Left ventricle myocardium inferior (tissue), 1 donor: Measurements from ENCODE around the gene NCR1. TPM values are rescaled to one million over a fixed set of nuclear protein-coding genes. Genes with fewer than 3 reads are reported as not detected.
"Not testable (repeated sequence)": the region's sequence is repeated elsewhere in the genome, so short reads cannot be mapped to it uniquely, and the experiment has no call there.

Source experiments
- DNase-seq: peaks from one replicate; pipeline ENCODE4 v3.0.0-alpha.2; 2020
- H3K27ac ChIP-seq: fragments of 200-600 bp; replicated peaks from 2 replicates; pipeline ENCODE4 v1.8.0; 2021
- H3K27me3 ChIP-seq: fragments of 200-600 bp; 2 replicates; pipeline ENCODE4 v1.8.0; 2021; ENCODE audit warnings: low read depth
- H3K36me3 ChIP-seq: fragments of 200-600 bp; 2 replicates; pipeline ENCODE4 v1.8.0; 2021
- H3K4me1 ChIP-seq: fragments of 200-600 bp; 2 replicates; pipeline ENCODE4 v1.8.0; 2021
- H3K4me3 ChIP-seq: fragments of 200-600 bp; 2 replicates; pipeline ENCODE4 v1.8.0; 2021; ENCODE audit warnings: mild to moderate bottlenecking, moderate library complexity
- H3K9me3 ChIP-seq: fragments of 200-600 bp; replicated peaks from 2 replicates; pipeline ENCODE4 v1.8.0; 2021
- intact Hi-C: fragments of 100-400 bp; cut with micrococcal nuclease; formaldehyde crosslinking; loops from one replicate; pipeline ENCODE4 v1.11.0; 2022
- total RNA-seq: library from RNA; stranded (reverse); fragmentation: NEBNext Ultra II Directional; extraction: Animal tissue kit (Norgen Biotek cat#: 25700); gene quantifications from one replicate; pipeline ENCODE4 v1.2.1, GENCODE V29; 2021
- TF ChIP-seq, protein P1 (sequence below): fragments of 200-600 bp; IDR thresholded peaks from 2 replicates; pipeline ENCODE4 v1.8.0; 2021; ENCODE audit warnings: antibody characterized with exemption, mild to moderate bottlenecking, borderline replicate concordance
- donor health status: DM: no; HTN: yes; CAD: no; lungs with severe emphysema.

NCR1 gene
- total RNA-seq, 1 donor from 2014 or later, result 0.30 TPM

DNA sequence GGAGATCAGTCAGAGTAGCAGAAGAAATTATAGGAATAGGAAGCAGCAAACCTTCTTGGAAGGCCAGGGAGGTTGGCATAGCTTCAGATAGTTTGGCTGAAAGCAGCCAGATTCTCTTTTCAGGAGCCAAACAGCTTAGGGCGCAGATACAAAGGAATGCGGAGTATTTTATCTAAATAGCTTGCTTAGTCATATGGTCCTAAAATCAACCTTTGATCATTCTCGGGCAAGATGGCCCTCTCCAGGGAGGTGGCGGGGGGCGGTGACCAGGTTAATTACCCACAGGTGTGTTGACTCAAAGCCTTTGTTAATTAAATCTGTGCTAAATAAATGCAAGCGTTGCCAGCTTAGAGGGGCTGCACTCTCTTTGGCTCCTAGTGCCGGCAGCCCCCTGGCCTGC is 12.5 kb upstream of the NCR1 start:
- Histone ChIP-seq H3K9me3 (no peaks in the 10 kb centered on the region), H3K27ac (no peak overlapping the region), H3K36me3 (no peaks in the 10 kb centered on the region), H3K27me3 (peaks cover 51% of the 10 kb centered on the region), H3K4me3 (no peak overlapping the region), H3K4me1 (no peaks in the 10 kb centered on the region)
- TF ChIP-seq, protein P1, sequence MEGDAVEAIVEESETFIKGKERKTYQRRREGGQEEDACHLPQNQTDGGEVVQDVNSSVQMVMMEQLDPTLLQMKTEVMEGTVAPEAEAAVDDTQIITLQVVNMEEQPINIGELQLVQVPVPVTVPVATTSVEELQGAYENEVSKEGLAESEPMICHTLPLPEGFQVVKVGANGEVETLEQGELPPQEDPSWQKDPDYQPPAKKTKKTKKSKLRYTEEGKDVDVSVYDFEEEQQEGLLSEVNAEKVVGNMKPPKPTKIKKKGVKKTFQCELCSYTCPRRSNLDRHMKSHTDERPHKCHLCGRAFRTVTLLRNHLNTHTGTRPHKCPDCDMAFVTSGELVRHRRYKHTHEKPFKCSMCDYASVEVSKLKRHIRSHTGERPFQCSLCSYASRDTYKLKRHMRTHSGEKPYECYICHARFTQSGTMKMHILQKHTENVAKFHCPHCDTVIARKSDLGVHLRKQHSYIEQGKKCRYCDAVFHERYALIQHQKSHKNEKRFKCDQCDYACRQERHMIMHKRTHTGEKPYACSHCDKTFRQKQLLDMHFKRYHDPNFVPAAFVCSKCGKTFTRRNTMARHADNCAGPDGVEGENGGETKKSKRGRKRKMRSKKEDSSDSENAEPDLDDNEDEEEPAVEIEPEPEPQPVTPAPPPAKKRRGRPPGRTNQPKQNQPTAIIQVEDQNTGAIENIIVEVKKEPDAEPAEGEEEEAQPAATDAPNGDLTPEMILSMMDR, result no peak
- no peak for DNase-seq
- intact Hi-C loops, result no loop called here

GRCh38 chr19:54894106-54894505 is 11.8 kb upstream of the NCR1 start:
- H3K4me3 ChIP-seq, H3K4me1 ChIP-seq, DNase-seq, H3K27ac ChIP-seq, H3K9me3 ChIP-seq, H3K36me3 ChIP-seq, intact Hi-C loops: not testable (repeated sequence)
- H3K27me3 ChIP-seq, result peaks cover 50% of the 10 kb centered on the region

- TF ChIP-seq, protein P1, result no peak
Observed at GRCh38 chr19:54896036-54896435, 9.9 kb upstream of the NCR1 start.

DNA sequence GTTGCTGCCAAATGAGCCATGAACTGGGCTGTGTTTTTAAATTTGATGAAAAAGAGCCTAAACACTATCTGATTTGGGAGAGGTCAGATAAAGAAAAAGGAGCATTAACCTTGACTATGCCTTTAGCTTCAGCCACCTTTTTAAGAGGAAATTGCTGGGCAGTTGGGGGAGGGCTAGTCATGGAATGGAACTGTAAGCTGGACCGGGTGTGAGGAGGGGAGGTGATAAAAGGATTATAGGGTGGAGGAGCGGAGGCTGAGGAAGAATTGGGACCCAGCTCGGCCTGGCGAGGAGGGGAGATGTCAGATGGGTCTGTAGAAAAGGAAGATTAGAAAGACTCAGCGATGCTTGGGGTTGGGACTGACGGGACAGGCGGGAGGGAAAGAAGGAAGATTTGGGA is 7.3 kb upstream of the NCR1 start:
- intact Hi-C loops, H3K4me1 ChIP-seq, H3K9me3 ChIP-seq, DNase-seq, H3K27ac ChIP-seq, H3K4me3 ChIP-seq, H3K36me3 ChIP-seq: not testable (repeated sequence)
- peaks cover 53% of the 10 kb centered on the region for H3K27me3 ChIP-seq

More at GRCh38 chr19:54896036-54896435, 9.9 kb upstream of the NCR1 start:
- H3K27me3 ChIP-seq, result peaks cover 56% of the 10 kb centered on the region
- H3K36me3 ChIP-seq, result no peaks in the 10 kb centered on the region
- H3K27ac ChIP-seq, result no peak overlapping the region
- H3K4me3 ChIP-seq, result no peak overlapping the region
- no peaks in the 10 kb centered on the region for H3K4me1 ChIP-seq
- H3K9me3 ChIP-seq, result no peaks in the 10 kb centered on the region
- intact Hi-C loops, result no loop called here
- DNase-seq, result no peak

GRCh38 chr19:54899646-54900045 is 6.3 kb upstream of the NCR1 start:
- not testable (repeated sequence) for H3K4me3 ChIP-seq

GRCh38 chr19:54901153-54901552 is 4.8 kb upstream of the NCR1 start:
- DNase-seq, H3K9me3 ChIP-seq, H3K4me3 ChIP-seq, intact Hi-C loops, H3K27ac ChIP-seq, H3K36me3 ChIP-seq, H3K4me1 ChIP-seq: not testable (repeated sequence)
- peaks cover 67% of the 10 kb centered on the region for H3K27me3 ChIP-seq

More at GRCh38 chr19:54899646-54900045, 6.3 kb upstream of the NCR1 start:
- H3K27me3 ChIP-seq, result peaks cover 52% of the 10 kb centered on the region
- intact Hi-C loops, DNase-seq, H3K36me3 ChIP-seq, H3K27ac ChIP-seq, H3K4me1 ChIP-seq, H3K9me3 ChIP-seq: not testable (repeated sequence)

DNA sequence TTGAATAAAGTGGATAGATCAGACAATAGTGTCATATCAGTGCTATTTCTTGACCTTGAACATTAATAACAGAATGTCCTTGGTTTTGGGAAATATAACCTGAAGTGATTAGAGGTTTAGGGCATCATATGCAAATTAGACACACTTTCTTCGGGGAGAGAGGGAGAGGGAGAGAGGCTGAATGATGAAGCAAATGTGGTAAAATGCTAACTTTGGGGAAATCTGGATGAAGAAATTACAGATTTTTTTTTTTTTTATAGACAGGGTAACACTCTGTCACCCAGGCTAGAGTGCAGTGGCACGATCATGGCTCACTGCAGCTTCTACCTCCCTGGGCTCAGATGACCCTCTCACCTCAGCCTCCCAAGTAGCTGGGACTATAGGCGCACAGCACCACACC is 3.9 kb upstream of the NCR1 start:
- Histone ChIP-seq H3K4me1 (no peaks in the 10 kb centered on the region), H3K27ac (no peak overlapping the region), H3K9me3 (no peaks in the 10 kb centered on the region), H3K27me3 (peaks cover 76% of the 10 kb centered on the region), H3K36me3 (no peaks in the 10 kb centered on the region), H3K4me3 (no peak overlapping the region)
- DNase-seq, result no peak
- intact Hi-C loops, result no loop called here
- TF ChIP-seq, protein P1, result no peak

- intact Hi-C loops, result no loop called here
- H3K9me3 ChIP-seq, result no peaks in the 10 kb centered on the region
- H3K27me3 ChIP-seq, result peaks cover 74% of the 10 kb centered on the region
- DNase-seq, result no peak
- no peak overlapping the region for H3K27ac ChIP-seq
- no peaks in the 10 kb centered on the region for H3K4me1 ChIP-seq
- TF ChIP-seq, protein P1, result no peak
- H3K4me3 ChIP-seq, result no peak overlapping the region
- H3K36me3 ChIP-seq, result no peaks in the 10 kb centered on the region
Observed at GRCh38 chr19:54903303-54903702, 2.6 kb upstream of the NCR1 start.

DNA sequence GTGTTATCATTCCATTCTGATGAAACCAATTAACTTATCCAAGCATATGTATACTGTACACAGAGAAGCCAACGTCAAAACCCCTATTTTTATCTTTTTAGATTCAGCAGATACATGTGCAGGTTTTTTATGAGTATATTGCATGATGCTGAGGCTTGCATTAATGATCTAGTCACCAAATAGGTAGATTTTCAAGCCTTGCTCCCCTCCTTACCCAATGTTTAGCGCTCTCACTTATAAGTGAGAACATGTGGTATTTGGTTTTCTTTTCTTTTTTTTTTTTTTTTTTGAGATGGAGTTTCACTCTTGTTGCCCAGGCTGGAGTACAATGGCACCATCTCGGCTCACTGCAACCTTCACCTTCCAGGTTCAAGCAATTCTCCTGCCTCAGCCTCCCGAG is 1.7 kb upstream of the NCR1 start:
- H3K27ac ChIP-seq, H3K36me3 ChIP-seq, H3K4me3 ChIP-seq, H3K4me1 ChIP-seq, intact Hi-C loops, DNase-seq, H3K9me3 ChIP-seq: not testable (repeated sequence)
- H3K27me3 ChIP-seq, result peaks cover 65% of the 10 kb centered on the region
